ENCODE results near the gene DNAAF5.

Gene DNAAF5

DNA sequence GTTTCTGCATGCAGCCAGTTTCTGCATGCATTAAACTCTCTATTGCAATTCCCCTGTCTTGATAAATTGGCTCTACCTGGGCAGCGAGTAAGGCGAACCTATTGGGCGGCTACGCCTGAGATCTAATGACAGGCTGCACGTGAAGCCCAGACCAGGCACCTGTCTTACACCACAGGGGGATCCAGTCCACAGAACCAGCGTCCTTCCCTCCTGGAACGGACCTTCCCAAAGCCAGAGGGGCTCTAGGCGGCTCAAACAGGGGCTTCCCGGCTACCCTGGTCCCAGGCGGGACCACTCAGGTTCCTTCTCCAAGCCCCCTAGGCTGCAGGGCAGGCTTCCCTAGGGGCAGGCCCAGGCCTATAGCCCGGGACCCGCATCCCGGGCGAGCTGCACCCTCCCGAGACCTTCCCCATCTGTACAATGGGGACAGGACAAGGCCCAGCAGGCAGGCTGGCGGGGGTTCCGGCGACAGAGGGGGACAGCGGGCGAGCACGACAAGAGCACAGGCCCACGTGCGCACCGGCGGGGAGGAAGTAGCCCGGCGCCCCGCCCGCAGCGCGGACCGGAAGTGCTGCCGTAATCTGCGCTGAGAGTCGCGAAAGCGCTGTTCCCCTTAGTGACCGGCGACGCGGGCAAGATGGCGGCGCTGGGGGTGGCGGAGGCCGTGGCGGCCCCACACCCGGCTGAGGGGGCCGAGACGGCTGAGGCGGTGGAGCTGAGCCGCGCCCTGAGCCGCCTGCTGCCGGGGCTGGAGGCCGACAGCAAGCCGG is at the start of gene DNAAF5:
TSS of gene DNAAF5 (plus strand) at position 616 of the 770 bp plus-strand sequence. CDS start at position 638, 22 bp downstream.
- DNase-seq, result no peak

DNA sequence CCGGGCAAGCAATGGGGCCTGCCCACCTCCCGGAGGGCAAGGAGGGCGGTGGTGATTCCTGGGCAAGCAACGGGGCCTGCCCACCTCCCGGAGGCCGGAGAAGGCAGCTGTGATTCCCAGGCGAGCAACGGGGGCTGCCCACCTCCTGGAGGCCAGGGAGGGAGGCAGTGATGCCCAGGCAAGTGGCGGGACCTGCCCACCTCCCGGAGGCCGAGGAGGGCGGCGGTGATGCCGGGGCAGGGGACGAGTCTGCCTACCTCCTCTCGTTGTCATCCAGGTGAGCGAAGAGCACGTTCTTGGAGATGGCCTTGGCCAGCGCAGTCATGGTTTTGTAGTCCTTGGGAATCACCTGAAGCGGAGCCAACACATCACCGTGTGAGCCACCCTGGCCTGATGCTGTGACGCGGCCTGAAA is 49.5 kb upstream of the DNAAF5 start:
- no peak for DNase-seq

DNA sequence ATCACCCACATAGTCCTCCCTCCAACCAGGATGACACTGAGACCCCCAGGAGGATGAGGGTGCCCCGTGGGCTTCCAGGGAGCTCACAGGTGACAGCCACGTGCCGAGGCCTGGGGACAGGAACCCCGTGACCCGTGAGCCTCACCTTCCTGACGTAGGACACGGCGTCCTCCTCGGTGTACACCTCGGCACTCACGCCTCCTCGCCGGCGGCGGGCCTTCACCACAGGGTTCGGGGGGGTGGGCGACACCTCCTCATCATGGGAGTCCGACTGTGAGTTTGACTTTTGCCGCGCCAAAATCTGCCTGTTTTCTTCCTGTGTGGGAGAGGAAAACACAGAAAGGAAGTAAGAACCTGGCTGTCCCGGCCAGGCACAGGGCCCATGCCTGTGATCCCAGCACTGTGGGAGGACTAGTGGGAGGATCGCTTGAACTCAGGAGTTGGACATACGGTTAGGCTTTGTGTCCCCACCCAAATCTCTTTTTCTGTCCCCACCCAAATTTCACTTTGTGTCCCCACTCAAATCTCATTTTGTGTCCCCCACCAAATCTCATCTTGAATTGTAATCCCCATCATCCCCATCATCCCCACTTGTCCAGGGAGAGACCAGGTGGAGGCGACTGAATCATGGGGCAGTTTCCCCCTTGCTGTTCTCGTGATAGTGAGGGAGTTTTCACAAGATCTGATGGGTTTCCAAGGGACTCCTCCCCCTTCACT is 45.9 kb upstream of the DNAAF5 start:
- DNase-seq, result no peak

DNA sequence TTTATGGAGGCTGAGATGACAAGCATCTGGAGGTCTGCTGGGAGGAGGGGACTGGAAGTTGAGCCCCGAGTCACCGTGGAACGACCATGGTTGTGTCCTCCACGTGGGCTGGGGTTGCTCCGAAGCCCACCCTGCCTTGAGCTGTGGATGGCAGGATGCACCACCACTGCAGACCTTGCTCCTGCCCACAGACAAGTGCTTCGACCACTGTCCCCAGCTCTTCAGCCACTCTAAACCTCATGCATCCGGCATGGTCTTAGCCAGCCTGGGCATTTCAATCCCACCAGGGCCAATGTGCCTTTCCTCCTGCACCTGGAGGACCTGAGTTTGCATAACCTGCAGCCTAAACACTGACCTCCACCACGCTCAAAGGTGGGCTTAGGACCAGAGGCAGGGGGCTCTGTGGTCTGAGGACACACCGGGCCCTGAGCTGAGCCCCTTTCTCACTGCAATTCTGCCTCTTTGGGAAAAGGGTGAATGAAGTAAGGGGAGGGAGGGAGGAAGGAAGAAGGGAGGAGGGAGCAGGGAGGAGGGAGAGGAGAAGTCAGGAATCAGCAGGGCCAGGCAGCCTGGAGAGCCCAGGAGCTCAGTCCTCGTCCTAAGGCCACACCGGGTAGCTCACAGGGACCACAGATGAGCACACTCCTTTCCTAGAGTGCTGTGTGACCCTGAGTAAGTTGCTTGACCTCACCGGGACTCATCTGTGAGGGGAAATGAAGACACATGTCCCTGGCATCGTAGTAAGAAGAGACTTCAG is 44.8 kb upstream of the DNAAF5 start:
- DNase-seq, result no peak

DNA sequence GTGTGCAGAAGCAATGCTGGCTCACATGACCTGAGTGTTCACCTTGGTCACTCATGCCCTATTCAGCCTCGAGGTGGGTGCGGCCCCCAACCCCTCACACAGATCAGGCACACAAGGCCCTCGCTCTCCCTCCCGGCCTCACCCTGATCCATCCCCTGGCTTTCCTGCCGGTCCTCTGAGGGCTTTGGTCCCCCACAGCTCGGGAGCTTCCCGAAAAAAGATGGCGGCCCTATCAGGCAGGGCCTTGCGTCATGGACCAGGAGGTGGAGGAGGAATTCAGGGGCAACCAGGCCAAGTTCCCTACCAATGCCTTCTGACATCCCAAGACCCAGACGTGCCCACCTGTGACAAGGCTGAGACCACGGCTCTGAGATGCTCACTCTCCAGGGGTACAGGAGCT is 43.7 kb upstream of the DNAAF5 start:
- DNase-seq, result no peak

DNA sequence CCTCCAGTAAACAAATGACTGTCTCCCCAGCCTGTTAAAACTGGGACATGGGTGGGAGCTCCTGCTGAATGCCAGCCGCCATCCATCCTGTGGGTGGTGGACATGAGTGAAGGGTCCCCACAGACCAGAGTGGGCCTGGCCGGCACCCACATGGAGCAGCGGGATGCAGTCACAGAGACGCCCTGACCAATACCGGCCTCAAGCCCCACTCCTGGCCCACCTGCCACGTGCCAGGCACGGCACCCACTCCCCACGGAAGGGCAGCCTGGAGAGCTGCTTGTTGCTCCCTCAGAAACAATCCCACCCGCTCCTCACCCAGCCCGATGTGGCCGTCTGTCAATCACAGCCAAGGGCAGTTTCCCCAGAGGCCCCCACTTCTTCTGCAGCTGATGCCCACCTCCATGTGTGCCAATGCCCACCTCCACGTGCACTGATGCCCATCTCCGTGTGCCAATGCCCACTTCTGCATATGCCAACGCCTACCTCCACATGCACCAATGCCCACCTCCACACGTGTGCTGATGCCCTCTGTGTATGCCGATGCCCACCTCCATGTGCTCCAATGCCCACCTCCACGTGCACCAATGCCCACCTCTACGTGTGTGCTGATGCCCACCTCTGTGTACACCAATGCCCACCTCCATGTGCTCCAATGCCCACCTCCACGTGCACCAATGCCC is 42.8 kb upstream of the DNAAF5 start:
- no peak for DNase-seq

DNA sequence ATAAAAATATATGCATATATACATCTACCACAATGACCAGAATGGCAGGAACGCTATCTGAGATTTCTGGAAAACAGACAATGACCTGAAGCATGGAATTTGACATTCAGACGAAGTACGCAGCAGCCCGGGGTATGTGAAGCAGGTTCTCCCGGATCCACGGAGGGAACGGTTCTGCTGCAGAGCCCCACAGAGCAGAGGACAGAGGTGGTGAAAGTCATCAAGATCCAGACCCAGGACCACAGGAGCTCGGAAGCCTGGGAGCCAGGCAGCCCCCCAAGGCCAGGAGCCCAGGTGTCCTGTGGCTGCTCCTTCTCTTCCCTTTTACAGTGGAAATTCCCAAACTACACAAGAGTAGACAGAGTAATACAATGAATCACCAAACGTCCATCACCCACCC is 42.1 kb upstream of the DNAAF5 start:
- no peak for DNase-seq

DNA sequence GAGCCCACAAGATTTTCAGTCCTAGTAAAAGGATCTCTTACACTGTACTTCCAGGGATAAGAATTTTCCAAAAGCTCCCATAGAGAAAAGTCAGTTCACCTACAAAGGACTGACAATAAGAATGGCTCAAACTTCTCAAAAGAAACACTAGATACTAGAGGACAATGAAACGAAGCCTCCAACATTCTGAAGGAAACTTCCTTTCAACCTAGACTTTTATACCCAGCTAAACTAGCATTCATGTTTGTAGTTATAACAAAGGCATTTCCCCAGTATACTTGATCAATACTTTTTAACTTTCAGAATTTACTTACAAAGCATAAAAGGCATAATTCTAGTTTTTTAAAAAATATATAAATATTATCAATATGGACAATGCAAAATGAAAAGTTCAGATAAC is 41.0 kb upstream of the DNAAF5 start:
- no peak for DNase-seq

DNA sequence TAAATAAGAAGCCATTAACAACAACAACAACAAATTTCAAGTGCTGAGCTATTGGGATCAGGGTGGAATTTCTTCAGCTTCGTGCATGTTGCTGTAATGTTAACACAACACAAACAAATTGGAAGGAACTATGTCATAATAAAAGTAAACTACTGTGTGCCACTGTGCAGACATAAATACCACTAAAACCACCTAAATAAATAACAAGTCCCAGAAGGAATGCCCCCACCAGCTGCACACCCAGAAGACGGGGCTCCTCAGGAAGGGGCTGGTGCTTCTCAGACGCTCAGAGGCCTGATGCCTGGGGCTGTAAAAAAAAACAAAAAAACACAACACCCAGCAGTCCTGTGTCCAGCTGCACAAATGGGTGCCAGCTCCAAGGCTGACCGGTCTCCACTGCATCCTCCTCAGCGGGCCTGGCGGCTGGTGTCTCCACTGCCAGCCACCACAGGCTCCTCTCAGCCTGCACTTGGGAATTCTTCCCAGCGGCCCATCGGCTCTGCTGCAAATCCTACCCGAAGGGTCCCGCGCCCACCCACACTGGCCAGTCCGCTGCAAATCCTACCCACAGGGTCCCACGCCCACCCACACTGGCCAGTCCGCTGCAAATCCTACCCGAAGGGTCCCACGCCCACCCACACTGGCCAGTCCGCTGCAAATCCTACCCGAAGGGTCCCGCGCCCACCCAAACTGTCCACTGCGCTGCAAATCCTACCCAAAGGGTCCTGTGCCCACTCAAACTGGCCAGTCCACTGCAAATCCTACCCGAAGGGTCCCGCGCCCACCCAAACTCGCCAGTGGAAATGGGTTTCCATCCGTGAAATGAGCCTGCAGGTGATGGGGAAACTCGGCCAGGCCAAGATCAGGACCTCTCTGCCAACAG is 35.8 kb upstream of the DNAAF5 start:
- DNase-seq, result no peak

DNA sequence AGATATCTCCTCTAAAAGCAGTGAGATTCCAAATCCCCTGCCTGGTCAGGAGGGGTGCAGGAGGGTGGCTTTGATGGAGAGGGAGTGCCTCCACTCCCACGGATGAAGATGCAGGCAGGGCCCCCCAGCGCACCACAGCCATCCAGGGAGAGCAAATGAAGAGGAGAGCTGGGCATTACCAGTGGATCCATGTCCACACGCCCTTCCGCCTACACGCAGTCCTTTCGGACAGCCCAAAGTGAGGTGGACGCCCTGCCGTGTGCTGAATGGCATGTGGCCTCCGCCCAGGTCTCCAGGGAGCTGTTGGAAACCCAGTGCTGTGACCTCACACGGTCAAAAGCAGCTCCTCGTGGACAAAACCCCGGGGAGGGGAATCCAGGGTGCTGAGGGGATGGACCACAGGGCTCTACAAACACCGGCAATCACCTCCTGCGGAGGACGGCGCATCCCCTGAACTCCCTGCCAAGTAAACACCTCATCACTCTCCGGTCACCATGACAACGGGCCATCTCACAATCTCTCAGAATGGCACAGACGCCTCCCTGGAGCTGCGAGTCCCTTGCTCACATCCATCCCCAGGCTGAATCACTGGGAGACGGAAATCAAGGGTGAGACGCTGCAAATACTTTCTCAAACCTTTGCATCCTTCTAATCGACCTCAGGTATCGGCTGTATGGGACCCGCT is 35.0 kb upstream of the DNAAF5 start:
- no peak for DNase-seq

DNA sequence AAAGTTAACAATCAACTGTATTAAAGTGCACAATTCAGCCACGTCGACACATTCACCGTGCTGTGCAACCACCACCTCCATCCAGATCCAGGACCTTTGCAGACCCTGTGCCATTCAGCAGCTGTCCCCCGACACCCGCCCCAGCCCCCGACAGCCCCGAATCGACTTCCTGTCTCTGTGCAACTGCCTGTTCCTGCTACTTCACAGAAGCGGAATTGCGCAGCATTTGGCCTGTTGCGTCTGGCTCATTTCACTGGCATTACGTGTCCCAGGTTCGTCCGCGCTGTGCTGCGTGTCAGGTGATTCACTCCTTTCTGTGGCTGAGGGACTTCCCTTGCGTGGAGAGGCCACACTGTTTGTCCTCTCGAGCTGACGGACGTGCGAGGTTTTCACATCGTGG is 33.2 kb upstream of the DNAAF5 start:
- DNase-seq, result no peak

DNA sequence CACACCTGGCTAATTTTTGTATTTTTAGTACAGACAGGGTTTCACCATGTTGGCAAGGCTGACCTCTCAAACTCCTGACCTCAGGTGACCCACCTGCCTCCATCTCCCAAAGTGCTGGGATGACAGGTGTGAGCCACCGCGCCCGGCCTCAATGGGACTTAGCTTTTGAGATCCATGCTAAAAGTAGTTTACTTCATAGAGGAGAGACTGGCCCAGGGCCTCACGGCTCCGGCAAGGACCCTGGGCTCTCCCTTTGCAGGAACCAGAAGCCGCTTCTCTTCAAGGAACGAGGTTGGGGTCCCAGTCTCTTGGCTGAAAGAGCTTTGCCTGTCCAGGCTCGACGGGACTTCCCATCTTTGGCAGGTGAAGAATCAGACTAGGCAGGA is 30.1 kb upstream of the DNAAF5 start:
- DNase-seq, result no peak

DNA sequence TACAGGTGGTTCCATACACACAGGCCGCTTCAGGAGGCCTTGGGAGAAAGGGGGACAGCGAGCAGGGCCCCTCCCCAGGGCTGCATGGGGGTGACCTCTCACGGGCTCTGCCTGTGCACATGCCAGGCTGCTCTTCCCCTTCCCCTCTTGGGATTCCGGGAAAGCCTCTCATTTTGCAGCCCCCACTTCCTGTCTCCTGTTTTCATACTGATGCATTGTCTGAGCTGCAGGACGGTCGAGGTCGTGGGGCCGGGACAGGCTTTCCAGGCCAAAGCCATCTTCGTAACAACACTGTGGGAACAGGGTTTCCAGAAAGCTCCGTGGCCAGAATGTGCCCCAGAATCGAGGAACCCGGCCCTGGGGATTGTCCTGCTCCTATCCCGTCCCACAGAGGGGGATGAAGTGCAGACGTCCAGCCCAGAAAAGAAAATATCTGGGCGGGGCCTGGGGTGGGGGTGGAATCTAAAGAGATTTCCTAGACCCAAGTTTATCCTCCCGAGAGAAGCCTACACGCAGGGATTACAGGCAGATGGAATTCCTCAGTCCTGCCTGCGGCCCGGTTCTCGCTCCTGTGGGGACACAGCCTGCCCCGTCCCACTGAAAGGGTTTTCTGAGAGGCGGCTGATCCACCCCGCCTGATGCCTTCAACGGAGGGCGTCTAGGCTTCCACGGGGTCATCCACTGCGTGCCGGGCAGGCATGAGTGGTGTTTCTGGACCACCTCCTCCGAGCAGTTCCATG is 29.5 kb upstream of the DNAAF5 start:
- no peak for DNase-seq

DNA sequence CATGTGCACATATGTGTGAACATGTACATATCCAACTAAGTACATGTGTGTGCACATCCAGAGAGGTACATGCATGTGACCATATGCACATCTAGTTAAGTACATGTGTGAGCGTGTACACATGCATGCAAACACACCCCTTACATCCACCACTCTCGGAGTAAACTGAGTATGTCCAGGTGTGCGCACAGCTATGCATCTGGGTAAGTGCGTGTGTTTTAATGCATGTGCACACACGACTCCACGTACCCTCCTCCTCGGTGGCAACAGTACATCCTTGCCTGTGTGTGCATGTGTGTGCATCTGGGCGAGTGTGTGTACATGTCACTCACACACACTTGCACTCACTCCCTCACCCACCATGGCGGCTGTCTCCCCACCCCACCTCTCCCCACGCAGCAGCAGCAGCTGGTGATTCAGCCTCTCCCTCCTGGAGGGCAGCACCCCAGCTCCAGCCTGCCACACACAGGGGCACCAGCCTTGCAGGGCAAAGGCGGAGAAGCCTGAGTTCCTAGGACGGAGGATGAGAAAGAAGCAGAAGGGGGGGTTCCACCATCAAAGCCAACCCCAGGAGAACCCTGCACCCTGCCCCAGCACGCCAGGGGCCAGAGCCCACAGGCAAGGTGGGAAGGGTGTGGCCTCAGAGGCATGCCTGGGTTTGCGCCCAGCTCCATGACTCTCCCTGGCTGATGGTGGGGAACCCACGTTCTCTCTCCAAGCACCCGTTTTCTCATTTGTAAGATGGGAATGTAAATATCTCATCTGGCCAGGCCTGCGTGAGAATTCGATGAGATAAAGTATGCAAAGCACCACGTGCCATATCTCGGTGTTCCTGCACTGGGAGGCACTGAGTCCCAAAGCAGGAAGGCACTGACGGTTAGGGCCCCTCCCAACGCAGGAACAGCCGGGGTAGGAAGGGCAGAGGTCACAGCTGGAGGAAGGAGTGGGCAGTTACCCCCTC is 27.7 kb upstream of the DNAAF5 start:
- DNase-seq, result no peak

DNA sequence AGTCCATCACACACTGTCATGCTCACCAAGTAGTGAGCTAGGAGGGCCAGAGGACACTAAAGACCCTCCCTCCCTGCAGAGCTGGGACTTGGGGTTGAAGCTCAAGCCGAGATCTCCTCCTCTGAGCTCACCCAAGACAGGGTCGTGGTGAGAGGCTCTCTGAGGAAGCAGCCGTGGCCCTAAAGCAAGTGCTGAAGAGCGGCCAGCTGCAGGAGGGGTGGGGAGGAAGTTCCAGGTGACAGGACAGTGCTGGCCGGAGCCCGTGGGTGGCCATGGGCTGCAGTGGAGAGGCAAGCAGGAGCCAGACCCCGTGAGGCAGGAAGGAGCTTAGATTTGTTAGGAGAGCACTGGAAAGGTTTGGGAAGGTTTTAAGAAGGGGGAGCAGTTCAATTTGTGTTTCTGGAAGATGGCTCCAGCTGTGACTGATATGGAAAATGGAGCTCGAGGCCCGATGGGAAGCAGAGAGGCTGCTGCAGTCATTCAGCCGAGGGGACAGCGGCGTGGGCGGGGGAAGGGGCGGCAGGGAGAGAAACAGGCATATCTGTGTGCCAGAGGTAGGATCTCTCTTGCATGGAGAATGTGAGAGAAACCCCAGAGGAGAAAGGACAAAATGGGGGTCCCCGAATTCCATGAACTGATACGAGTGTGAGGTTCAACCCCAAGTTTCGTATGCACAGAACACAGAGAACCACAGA is 26.9 kb upstream of the DNAAF5 start:
- DNase-seq, result no peak

DNA sequence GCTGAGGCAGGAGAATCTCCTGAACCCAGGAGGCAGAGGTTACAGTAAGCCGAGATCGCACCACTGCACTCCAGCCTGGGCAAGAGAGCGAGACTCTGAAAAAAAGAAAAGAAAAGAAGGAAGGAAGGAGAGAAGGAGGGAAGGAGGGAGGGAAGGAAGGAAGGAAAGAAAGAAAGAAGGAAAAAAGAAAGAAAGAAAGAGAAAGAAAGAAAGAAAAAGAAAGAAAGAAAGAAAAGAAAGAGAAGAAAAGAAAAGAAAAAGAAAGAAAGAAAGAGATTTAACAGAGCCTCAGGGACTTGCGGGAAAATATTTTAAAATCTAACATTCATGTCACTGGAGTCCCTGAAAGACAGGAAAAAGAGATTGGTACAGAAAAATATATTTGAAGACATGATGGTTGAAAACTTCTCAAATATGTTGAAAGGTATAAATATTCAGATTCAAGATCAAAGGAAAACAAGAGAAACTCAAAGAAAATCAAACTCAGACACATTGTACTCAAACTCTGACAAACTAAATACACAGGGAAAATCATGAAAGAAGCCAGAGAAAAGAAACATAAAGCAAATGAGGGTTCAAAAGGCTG is 25.3 kb upstream of the DNAAF5 start:
- no peak for DNase-seq

DNA sequence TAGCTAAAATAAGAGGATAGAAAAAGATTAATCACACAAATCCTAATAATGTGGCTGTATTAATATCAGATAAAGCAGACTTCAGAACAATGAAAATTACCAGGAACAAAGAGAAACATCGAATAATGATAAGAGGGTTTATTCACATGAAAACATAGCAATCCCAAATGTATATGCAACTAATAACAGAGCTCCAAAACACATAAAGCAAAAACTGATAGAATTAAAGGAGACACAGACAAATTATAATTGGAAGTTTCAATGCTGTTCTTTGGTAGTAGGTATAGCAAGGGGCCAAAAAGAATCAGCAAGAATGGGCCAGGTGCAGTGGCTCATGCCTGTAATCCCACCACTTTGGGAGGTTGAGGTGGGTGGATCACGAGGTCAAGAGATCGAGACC is 23.4 kb upstream of the DNAAF5 start:
- DNase-seq, result no peak

DNA sequence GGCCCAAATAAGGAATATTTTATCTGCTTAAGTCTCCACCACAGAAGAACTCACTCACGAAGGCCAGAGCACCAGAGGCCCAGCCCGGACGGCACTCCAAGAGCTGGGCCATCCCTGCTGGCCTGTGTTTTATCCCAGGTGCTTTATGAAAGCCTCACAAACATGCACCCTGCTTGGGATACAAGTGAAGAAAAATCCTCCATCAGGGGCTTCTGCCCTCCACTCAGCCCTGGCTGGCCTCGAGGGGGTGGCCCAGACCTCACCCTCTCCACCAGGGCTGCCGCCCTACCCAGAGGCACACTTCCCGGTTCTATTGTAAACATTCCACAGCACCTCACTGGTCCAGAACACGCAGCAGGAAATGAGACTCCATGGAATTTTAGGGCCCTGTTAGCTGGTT is 19.8 kb upstream of the DNAAF5 start:
- no peak for DNase-seq

Measured in cortex of kidney (tissue), 1 donor.